Hypothalamus (tissue), 51 donors: ENCODE results near the gene PLXNA3.
"Not testable (repeated sequence)": the region's sequence is repeated elsewhere in the genome, so short reads cannot be mapped to it uniquely, and the experiment has no call there.

ENCODE experiments used
- DNase-seq, 51 donors: peaks; one replicate each; lab custom pipeline; 2025; lab: John Stamatoyannopoulos, UW

Gene PLXNA3

GRCh38 chrX:154490414-154491083 lies 32.5 kb downstream of the PLXNA3 start, which contains the start of gene SLC10A3:
Gene SLC10A3 (minus strand): TSS chrX:154490629. CDS start chrX:154488940, 1,689 bp downstream.
- DNase-seq = peak; percentile 13 to 95 (median 86)

GRCh38 chrX:154494715-154495114 lies 36.6 kb downstream of the PLXNA3 start:
- DNase-seq = no peak

DNA sequence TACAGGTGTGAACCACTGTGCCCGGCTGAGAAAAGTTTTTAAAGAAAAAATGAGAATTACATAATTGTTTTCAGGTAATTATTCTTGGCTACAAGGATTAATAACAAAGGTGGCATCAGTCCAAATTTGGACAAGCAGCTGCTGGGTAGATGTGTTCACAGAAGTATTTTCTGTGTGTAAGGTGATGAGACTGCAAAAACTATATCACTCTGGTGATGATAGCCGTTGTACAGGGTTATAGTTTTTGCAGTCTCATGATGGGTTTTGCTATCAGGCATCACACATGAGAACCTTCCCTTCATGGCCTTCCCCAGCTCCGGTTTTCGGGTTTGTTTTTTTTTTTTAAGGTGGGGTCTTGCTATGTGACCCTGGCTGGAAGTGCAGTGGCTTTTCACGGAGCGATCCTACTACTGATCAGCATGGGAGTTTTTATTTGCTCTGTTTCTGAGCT lies 37.4 kb downstream of the PLXNA3 start:
- no peak for DNase-seq

DNA sequence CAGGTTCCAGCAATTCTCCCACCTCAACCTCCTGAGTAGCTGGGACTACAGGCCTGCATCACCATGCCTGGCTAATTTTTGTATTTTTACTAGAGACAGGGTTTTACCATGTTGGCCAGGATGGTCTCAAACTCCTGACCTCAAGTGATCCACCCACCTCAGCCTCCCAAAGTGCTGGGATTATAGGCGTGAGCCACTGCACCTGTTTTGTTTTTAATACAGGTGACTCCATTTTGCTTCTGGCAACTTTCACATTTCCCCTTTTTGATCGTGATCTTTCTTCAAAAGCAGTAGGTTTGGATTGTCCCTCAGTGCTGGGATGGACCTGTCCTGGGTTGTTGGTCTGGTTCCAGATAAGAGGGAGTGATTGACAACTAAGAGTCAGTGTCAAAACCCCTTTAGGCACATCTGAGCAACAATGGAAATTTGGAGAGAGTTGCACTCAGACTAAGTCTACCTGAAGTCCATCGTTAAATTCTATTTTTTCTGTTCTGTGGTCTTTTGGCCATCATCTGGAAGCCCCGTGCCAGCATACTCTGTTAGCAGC lies 38.6 kb downstream of the PLXNA3 start:
- DNase-seq = not testable (repeated sequence)

DNA sequence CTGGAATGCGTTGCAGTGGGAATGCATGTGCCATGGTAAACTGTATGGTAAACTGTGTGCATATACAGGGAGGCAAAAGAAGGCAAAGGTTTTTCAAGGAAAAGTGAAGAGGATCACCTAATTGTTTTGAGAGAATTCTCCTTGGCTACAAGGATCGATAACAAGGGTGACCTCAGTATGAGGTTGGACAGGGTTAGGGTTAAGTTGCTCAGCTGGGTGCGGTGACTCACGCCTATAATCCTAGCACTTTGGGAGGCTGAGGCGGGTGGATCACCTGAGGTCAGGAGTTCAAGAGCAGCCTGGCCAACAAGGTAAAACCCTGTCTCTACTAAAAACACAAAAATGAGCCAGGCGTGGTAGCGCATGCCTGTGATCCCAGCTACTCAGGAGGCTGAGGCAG lies 43.3 kb downstream of the PLXNA3 start:
- not testable (repeated sequence) for DNase-seq

GRCh38 chrX:154502098-154502497 lies 44.0 kb downstream of the PLXNA3 start:
- no peak for DNase-seq

GRCh38 chrX:154502989-154503388 lies 44.9 kb downstream of the PLXNA3 start:
- no peak for DNase-seq

- no peak for DNase-seq
Observed at GRCh38 chrX:154505734-154506133, 47.7 kb downstream of the PLXNA3 start.

GRCh38 chrX:154506483-154507332 lies 48.6 kb downstream of the PLXNA3 start:
- peak in 2 of 51 donors; percentile 2 to 5 for DNase-seq

DNA sequence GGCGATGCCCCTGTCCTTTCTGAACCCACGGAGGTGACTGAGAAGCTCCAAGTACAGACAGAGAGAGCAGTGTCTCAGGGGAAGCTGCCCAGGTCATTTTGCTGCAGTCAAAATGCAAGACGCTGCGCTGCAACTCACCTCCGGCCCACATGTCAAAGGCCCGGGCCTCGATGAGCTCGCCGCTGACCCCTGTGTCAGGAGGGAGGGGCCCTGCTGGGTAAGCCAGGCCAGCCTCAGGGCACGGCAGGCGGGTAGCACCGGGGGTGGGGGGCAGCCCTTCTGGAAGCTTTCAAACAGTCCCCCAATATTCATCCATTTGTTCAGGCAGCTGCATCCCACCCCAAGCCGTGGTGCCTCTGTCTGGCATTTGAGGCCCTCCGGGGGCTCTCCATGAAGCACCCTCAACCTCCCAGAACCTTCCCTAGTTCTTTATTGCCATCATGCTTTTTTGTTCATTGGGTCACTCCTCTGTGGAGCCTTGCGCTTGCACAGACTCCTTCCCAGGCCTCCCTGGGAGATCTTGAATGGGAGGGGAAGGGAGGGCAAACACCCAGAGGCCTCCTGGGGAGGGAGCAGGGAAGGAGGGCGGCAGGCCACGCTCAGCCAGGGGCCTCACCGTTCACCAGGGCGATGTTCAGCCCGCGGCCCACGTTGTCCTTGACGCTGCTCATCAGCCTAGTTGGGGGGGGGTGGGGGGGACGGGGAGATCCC lies 49.7 kb downstream of the PLXNA3 start:
- no peak for DNase-seq

DNA sequence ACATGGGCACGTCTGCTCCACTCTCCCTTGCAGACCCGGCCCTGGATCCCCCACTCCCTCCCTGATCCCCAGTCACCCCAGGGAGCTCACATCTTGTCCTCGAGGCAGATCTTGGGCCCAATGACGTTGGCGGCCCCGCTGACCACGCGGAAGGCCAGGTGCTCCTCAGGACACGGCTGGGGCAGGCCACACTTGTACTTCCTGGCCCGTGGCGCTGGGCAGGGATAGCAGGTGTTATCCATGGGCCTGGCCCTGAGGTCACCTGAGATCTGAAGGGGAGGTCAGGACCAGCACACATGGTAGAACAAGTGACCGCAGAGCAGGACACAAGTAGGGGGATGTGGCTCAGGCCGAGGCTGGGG lies 50.3 kb downstream of the PLXNA3 start:
- DNase-seq = no peak

GRCh38 chrX:154509455-154509854 lies 51.4 kb downstream of the PLXNA3 start:
- no peak for DNase-seq

DNA sequence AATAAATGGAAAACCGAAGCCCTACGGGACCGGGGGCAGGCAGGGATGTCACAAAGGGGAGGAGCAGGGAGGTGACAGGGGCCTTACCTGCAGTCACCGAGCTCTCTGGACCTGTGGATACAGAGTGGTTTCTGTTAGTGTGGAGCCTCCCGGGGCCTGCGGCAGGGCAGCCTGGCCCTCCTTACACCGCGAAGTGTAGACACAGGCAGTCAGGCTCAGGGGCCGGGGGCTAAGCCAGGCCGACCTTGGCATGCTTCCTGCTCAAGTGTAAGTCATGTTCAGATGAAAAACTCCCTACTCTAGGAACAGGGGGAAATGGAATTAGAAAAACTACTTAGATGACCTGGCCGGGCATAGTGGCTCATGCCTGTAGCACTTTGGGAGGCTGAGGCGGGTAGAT lies 53.7 kb downstream of the PLXNA3 start:
- no peak for DNase-seq

DNA sequence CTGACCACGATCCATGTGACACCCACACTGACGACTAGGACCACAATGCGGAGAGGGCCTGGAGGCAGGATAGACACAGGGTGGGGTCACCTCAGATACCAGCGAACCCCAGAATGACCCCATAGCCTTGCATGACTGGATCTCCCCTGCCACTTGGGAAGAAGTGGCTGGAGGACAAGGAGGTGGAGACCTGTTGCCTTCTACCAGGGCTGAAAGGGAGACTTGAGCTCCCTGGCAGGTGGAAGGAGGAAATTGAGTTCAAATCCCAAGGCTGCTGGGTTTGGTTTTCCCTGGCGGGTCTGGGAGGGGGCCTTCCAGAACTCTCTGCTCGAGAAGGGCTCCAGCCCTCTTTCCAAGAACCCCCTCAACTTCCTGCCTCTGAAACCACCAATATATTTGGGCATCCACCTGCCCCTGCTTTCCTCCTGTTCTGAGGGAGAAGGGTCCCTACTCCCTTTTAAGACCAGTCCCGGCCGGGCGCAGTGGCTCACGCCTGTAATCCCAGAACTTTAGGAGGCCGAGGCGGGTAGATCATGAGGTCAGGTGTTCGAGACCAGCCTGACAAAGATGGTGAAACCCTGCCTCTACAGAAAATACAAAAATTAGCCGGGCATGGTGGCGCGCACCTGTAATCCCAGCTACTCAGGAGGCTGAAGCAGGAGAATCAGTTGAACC lies 54.9 kb downstream of the PLXNA3 start:
- no peak for DNase-seq

GRCh38 chrX:154513716-154514115 lies 55.6 kb downstream of the PLXNA3 start:
- DNase-seq = no peak

DNA sequence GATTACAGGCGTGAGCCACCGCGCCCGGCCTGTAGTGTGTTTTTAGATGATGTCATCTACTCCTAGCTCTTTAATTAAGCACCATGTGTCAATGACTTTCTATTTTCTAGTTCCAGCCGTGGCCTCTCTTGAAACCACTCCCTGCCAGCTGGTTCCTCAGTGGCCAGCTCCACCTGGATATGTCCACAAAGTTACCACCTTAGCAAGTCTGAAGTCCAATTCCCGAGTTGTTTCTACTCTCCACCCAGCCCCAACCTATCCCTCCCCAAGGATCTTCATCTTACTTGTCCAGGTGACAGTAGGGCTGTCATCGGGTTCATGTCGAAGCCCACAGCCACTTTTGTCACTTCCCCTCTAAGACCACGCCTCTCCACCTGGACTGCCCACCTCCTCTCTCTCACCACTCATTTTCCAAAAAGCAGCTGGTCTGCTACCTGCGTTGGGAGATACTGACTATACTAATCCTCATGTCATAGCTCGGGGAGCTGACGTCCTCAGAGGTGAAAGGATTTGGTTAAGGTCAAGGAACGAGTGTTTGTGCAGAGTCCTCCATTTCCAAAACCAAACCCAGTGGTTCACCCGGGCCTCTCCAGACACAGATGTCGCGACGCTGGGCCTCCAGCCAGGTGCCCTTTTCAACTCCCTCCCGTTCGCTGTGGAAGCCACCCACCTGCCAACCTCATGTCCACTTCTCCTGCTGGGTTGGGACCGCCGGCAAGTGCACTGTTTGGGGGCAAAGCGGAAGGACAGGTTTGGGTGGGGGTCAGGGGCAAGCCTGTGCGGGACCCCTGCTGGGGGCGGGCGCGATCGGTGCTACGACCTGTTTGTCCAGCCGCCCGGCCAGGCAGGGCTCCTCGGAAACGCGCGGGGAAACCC lies 57.2 kb downstream of the PLXNA3 start:
- DNase-seq = peak in 2 of 51 donors; percentile 26 to 43

DNA sequence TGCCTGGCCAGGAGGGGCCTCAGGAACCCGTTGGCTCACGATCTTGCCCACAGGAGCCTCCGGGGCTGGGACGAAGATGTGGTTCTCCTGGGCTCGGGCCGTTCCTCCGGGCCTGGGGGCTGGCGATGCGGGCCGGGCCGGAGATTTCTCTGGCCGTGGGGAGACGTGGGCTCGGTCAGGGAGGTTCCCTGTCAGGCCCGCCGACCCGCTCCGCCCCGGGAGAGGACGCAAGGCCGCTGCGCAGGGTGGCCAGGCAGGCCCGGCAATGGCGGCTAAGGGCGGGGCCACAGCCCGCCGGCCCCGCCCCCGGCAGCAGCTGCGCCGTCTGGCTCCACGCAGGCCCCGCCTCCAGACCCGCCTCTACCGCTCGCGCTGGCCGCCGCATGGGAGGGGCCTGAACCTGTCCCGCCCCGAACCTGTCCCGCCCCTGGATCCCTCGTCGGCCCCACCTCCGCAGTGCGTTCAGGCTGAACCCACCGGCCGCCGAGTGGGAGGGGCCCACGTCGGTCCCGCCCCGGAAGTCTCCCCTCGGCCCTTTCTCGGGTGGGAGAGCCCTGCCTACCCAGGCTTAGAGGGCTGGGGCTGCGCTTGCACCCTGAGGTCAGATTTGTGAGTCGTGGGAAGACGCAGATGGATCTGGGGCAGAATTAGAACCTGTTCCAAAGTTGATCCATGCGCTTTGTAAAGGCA lies 58.0 kb downstream of the PLXNA3 start, which contains the start of gene FAM3A:
Gene FAM3A (minus strand): TSS at position 267 of the 690 bp plus-strand sequence. CDS start 460 bp downstream, outside the sequence.
- DNase-seq = peak; percentile 9 to 96 (median 86)

DNA sequence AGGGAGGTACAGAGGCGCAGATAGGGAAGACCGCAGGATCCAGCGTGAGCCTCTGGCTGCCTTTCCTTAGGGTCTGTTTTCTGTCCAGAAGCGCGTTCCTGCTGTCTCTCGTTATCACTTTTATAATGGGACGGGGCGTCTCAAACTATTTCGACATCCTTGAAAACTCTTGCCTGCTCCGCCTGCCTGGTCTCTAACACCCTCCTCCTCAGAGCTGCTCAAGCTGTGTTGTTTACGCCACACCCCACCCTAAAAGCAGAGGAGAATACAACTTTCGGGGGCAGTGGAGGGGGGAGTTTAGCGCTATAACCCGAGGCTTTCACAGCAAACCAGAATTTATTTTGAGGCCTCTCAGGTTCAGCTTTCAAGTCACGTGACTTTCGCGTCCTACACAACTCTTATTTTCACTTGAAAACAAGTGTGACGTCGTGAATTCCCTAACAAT lies 58.6 kb downstream of the PLXNA3 start:
- peak in 15 of 51 donors; percentile 7 to 59 (median 31) for DNase-seq
